ENCODE results near the gene DNAJC21.
A peak's percentile ranks its signal among the peaks of the same experiment; 100 is the strongest.
"Not testable (repeated sequence)": the region's sequence is repeated elsewhere in the genome, so short reads cannot be mapped to it uniquely, and the experiment has no call there.

Gene DNAJC21

DNA sequence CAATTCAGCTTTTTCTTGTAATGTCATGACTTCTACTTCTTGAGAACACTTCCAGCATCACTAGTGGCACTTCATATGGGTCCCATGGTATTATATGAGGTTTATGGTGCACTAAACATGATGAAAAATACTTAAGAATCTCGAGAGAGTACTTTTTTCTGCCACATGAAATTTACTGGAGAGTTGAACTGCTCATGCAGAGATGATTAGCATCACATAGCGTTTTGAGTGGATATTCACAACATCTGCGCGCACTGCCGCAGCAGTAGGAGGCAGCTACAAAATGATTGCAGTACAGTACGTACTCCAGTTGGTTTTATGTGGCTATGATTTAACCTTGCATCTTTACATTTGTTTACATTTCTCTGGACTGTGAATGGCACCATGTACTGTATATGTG is 28.7 kb upstream of the DNAJC21 start:
- no peaks in the 10 kb centered on the region for H3K9me3 ChIP-seq (ENCODE audit: control insufficient read depth, low read length)
- H3K4me3 ChIP-seq (ENCODE audit: low read length): no peak overlapping the region
- DNase-seq (ENCODE audit: low read depth): no peak
- no peak overlapping the region for H3K9ac ChIP-seq (ENCODE audit: low read length)
- no peaks in the 10 kb centered on the region for H3K27me3 ChIP-seq (replicated peaks; ENCODE audit: control insufficient read depth, insufficient read depth, low read length)
- peaks cover 12% of the 10 kb centered on the region for H3K36me3 ChIP-seq (ENCODE audit: control insufficient read depth, insufficient read depth, low read length, severe bottlenecking)
- H3K4me1 ChIP-seq (ENCODE audit: control insufficient read depth, insufficient read depth, low read length): peaks cover 11% of the 10 kb centered on the region

DNA sequence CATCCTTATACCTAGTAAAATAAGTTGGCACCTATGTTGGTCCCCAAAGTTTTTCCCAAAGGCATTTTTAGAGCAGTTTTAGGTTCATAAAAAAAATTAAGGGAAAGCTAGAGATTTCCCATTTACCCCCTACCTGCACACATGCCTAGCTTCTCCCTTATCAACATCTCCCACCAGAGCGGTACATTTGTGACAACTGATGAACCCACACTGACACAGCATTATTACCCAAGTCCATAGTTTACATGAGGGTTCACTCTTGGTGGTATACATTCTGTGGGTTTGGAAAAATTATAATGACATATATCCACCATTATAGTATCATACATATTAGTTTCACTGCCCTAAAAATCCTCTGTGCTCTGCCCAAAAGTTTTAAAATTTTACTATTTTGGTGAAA is 26.1 kb upstream of the DNAJC21 start:
- Histone ChIP-seq H3K9ac (ENCODE audit: low read length) (no peak overlapping the region), H3K4me1 (ENCODE audit: control insufficient read depth, insufficient read depth, low read length) (no peaks in the 10 kb centered on the region), H3K4me3 (ENCODE audit: low read length) (no peak overlapping the region), H3K36me3 (ENCODE audit: control insufficient read depth, insufficient read depth, low read length, severe bottlenecking) (peaks cover 25% of the 10 kb centered on the region), H3K9me3 (ENCODE audit: control insufficient read depth, low read length) (no peaks in the 10 kb centered on the region), H3K27me3 (replicated peaks; ENCODE audit: control insufficient read depth, insufficient read depth, low read length) (no peaks in the 10 kb centered on the region)
- DNase-seq (ENCODE audit: low read depth): no peak

DNA sequence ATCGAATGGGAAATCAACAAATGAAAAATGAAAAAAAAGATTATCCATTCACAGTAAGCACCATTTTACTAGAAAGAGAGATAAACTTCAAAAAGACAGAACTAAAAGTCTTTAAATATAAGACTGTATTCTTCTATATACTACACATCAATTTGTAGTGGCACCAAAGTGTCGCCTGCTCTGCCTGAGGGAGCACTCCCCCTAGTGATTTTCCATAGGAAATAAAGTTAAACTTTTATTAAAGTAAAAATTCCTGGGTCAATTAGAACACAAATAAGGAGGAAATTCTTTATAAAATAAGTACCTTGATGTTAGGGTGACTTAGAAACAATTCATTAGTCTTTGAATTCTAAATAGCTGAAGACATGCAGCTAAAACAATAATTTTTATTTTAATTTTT is 23.8 kb upstream of the DNAJC21 start:
- H3K4me3 ChIP-seq (ENCODE audit: low read length): no peak overlapping the region
- H3K27me3 ChIP-seq (replicated peaks; ENCODE audit: control insufficient read depth, insufficient read depth, low read length): no peaks in the 10 kb centered on the region
- H3K9ac ChIP-seq (ENCODE audit: low read length): no peak overlapping the region
- H3K9me3 ChIP-seq (ENCODE audit: control insufficient read depth, low read length): no peaks in the 10 kb centered on the region
- peaks cover 40% of the 10 kb centered on the region for H3K36me3 ChIP-seq (ENCODE audit: control insufficient read depth, insufficient read depth, low read length, severe bottlenecking)
- peaks cover under 1% of the 10 kb centered on the region for H3K4me1 ChIP-seq (ENCODE audit: control insufficient read depth, insufficient read depth, low read length)
- DNase-seq (ENCODE audit: low read depth): peak; percentile 56

DNA sequence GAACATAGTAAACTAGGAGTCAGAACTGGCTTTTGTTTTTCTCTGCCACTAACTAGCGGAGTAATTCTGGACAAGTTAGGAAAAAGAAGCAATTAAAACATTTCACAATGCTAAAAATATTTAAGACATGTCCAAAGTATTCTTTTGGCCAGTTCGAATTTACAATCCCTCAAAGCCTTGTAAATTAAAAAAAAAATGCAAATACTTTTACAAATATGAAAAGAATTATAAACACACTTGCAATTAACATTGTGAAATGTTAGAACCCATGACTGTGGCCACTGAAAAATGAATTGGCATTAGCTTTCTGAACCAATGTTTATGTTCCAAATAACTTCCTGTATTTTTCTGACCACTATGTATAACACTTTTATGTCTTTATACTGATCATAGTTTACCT is 16.3 kb upstream of the DNAJC21 start:
- Histone ChIP-seq H3K9me3 (ENCODE audit: control insufficient read depth, low read length) (no peaks in the 10 kb centered on the region), H3K27me3 (replicated peaks; ENCODE audit: control insufficient read depth, insufficient read depth, low read length) (no peaks in the 10 kb centered on the region), H3K9ac (ENCODE audit: low read length) (peak overlapping the region; percentile 95), H3K36me3 (ENCODE audit: control insufficient read depth, insufficient read depth, low read length, severe bottlenecking) (peaks cover 37% of the 10 kb centered on the region), H3K4me3 (ENCODE audit: low read length) (peak overlapping the region; percentile 94), H3K4me1 (ENCODE audit: control insufficient read depth, insufficient read depth, low read length) (peaks cover 47% of the 10 kb centered on the region)
- peak; percentile 84 for DNase-seq (ENCODE audit: low read depth)

DNA sequence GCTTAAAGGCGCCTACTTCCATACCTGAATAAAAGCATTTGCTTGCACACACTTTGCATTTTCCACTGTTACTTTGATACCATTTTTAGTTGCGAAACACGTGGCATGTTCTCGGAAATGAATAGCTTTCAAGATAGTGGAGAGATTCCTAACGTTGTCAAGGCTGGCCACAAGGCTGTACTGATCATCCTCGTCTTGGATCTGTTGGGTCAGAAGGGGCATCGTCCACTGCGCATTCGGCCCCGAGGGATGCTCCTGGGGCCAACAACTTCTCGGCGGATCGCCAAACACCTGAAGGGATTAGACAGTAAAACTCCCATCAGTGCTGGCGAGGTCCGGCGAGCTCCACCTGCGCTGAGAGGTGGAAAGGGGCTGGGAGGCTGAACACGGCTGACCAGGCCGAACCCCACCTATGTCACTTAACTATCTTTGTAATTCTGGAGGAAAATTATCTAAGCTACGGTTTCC is 14.7 kb upstream of the DNAJC21 start:
- H3K36me3 ChIP-seq (ENCODE audit: control insufficient read depth, insufficient read depth, low read length, severe bottlenecking): peaks cover 27% of the 10 kb centered on the region

DNA sequence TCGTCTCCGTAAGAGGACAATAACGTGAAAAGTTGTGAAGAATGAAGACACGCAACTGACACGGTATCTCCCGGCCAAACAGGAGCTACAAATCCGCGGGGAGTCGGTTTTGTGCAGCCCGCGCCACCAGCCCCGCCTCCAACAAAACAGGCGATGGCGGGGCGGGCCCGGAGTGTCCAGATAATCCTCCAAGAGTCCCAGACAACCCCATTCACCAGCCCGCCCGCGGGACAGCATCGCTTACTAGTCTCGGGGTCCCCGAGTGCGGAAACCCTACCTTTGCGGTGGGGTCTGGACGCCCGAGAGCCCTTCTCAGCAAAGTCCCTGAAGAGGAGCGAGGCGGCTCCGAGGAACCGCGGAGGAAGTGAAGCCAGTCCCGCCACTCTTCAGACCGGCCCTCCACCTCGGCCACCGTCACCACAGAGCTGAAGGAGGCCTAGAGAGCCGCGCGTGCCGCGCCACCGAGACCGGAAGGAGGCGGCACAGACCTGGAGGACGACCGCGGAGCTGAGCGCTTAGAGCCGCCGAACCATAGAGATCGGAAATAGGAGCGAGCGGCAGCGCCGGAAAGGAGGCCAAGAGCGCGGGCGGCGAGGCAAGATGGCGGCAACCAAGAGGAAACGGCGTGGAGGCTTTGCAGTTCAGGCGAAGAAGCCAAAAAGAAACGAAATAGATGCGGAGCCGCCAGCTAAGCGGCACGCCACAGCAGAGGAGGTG is 14.1 kb upstream of the DNAJC21 start, which contains the start of the genes BRIX1 and RAD1:
BRIX1 (plus strand) TSS at position 573 of the 717 bp plus-strand sequence; CDS start at position 601, 28 bp downstream.
RAD1 (minus strand) TSS at position 366 of the 717 bp plus-strand sequence. CDS start 612 bp downstream, outside the sequence.
- H3K4me1 ChIP-seq (ENCODE audit: control insufficient read depth, insufficient read depth, low read length): peaks cover 47% of the 10 kb centered on the region
- no peaks in the 10 kb centered on the region for H3K9me3 ChIP-seq (ENCODE audit: control insufficient read depth, low read length)
- peaks cover 28% of the 10 kb centered on the region for H3K36me3 ChIP-seq (ENCODE audit: control insufficient read depth, insufficient read depth, low read length, severe bottlenecking)
- no peaks in the 10 kb centered on the region for H3K27me3 ChIP-seq (replicated peaks; ENCODE audit: control insufficient read depth, insufficient read depth, low read length)
- H3K4me3 ChIP-seq (ENCODE audit: low read length): peak within 1 kb of the TSS; percentile 94
- DNase-seq (ENCODE audit: low read depth): peak; percentile 99
- H3K9ac ChIP-seq (ENCODE audit: low read length): peak within 1 kb of the TSS; percentile 95

More for the DNA sequence above, 14.7 kb upstream of the DNAJC21 start:
- H3K9ac ChIP-seq (ENCODE audit: low read length): peak overlapping the region; percentile 95
- H3K27me3 ChIP-seq (replicated peaks; ENCODE audit: control insufficient read depth, insufficient read depth, low read length): no peaks in the 10 kb centered on the region
- peak overlapping the region; percentile 94 for H3K4me3 ChIP-seq (ENCODE audit: low read length)
- peak; percentile 56 for DNase-seq (ENCODE audit: low read depth)
- H3K4me1 ChIP-seq (ENCODE audit: control insufficient read depth, insufficient read depth, low read length): peaks cover 47% of the 10 kb centered on the region
- H3K9me3 ChIP-seq (ENCODE audit: control insufficient read depth, low read length): no peaks in the 10 kb centered on the region

DNA sequence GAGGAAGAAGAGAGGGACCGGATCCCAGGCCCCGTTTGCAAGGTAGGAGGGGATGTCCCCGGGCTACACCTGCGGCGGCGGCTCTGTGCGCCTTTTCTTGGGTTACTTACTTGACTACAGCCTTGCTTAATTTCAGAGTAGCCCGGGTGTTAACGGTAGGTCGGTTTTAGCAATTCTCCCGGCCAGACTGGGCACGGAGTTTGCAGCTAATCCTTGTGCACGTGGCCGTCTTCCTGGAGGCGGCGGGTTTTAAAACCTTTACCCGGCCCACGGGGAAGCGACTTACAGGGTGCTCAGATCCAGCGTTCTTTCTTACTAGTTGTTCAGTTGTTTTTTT is 13.5 kb upstream of the DNAJC21 start:
- Histone ChIP-seq H3K36me3 (ENCODE audit: control insufficient read depth, insufficient read depth, low read length, severe bottlenecking) (peaks cover 32% of the 10 kb centered on the region), H3K4me1 (ENCODE audit: control insufficient read depth, insufficient read depth, low read length) (peaks cover 44% of the 10 kb centered on the region), H3K9me3 (ENCODE audit: control insufficient read depth, low read length) (no peaks in the 10 kb centered on the region), H3K27me3 (replicated peaks; ENCODE audit: control insufficient read depth, insufficient read depth, low read length) (no peaks in the 10 kb centered on the region), H3K9ac (ENCODE audit: low read length) (peak overlapping the region; percentile 95), H3K4me3 (ENCODE audit: low read length) (peak overlapping the region; percentile 94)
- peak; percentile 47 for DNase-seq (ENCODE audit: low read depth)

DNA sequence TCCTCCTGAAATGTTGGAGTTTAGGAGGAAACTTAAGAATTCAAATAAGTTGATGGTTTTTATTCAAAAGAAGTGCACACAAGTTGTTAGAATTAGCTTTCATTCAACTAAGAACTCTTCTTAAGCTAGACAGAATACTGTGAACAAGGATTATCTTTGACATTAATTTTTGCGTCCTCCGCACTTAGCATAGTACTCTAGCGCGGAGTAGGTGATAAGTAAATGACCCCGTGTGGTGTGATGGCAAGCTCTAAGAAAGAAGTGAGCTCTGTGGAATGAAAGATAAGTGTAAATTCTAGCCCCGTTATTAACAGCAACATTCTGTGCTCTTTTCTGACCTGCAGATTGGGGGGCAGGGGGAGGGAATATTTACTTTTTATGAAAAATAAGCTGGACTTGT is 12.8 kb upstream of the DNAJC21 start:
- Histone ChIP-seq H3K27me3 (replicated peaks; ENCODE audit: control insufficient read depth, insufficient read depth, low read length) (no peaks in the 10 kb centered on the region), H3K36me3 (ENCODE audit: control insufficient read depth, insufficient read depth, low read length, severe bottlenecking) (peaks cover 32% of the 10 kb centered on the region), H3K4me1 (ENCODE audit: control insufficient read depth, insufficient read depth, low read length) (peaks cover 39% of the 10 kb centered on the region), H3K4me3 (ENCODE audit: low read length) (peak overlapping the region; percentile 94), H3K9me3 (ENCODE audit: control insufficient read depth, low read length) (no peaks in the 10 kb centered on the region), H3K9ac (ENCODE audit: low read length) (peak overlapping the region; percentile 95)
- DNase-seq (ENCODE audit: low read depth): no peak

DNA sequence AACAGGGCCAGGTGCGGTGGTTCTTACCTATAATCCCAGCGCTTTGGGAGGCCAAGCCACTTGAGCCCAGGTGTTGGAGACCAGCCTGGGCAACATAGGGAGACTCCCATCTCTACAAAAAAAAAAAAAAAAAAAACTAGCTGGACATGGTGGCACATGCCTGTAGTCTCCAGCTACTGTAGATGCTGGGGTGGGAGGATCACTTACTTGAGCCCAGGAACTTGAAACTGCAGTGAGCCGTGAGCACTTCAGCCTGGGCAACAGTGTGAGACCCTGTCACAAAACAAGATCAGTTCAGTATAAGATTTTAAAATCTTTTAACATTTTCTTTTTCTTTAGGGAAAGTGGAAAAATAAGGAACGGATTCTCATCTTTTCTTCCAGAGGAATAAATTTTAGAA is 11.3 kb upstream of the DNAJC21 start:
- H3K9me3 ChIP-seq (ENCODE audit: control insufficient read depth, low read length): no peaks in the 10 kb centered on the region
- no peak overlapping the region for H3K9ac ChIP-seq (ENCODE audit: low read length)
- peaks cover 38% of the 10 kb centered on the region for H3K36me3 ChIP-seq (ENCODE audit: control insufficient read depth, insufficient read depth, low read length, severe bottlenecking)
- no peak for DNase-seq (ENCODE audit: low read depth)
- H3K27me3 ChIP-seq (replicated peaks; ENCODE audit: control insufficient read depth, insufficient read depth, low read length): no peaks in the 10 kb centered on the region
- H3K4me3 ChIP-seq (ENCODE audit: low read length): peak overlapping the region; percentile 94
- peaks cover 25% of the 10 kb centered on the region for H3K4me1 ChIP-seq (ENCODE audit: control insufficient read depth, insufficient read depth, low read length)

DNA sequence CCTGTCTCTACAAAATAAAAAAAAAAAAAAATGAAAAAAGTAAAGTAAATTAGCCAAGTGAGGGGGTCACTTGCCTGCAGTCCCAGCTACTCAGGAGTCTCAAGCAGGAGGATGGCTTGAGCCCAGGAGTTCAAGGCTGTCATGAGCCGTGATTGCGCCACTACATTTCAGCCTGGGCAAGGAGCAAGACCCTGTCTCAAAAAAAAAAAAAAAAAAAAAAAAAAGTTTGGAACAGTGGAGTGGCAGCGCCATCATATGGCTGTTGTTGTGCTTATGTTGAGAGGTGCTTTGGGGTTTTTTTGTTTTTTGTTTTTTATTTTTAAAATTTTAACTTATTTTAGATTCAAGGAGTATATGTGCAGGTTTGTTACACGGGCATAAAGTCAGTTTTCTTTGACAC is 10.3 kb upstream of the DNAJC21 start:
- H3K27me3 ChIP-seq (replicated peaks; ENCODE audit: control insufficient read depth, insufficient read depth, low read length): no peaks in the 10 kb centered on the region
- no peak overlapping the region for H3K4me3 ChIP-seq (ENCODE audit: low read length)
- H3K4me1 ChIP-seq (ENCODE audit: control insufficient read depth, insufficient read depth, low read length): peaks cover 23% of the 10 kb centered on the region
- peaks cover 48% of the 10 kb centered on the region for H3K36me3 ChIP-seq (ENCODE audit: control insufficient read depth, insufficient read depth, low read length, severe bottlenecking)
- no peaks in the 10 kb centered on the region for H3K9me3 ChIP-seq (ENCODE audit: control insufficient read depth, low read length)
- DNase-seq (ENCODE audit: low read depth): peak; percentile 50
- no peak overlapping the region for H3K9ac ChIP-seq (ENCODE audit: low read length)

DNA sequence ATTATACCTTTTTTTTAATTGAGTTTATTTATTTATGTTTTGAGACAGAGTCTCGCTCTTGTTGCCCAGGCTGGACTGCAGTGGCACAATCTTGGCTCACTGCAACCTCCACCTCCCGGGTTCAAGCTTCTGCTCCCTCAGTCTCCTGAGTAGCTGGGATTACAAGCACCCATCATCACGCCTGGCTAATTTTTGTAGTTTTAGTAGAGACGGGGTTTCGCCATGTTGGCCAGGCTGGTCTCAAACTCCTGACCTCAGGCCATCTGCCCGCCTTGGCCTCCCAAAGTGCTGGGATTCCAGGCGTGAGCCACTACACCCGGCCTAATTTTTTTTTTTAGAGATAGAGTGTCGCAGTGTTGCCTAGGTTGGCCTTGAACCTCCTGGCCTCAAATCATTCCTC is 6.1 kb upstream of the DNAJC21 start:
- not testable (repeated sequence) for H3K9ac ChIP-seq (ENCODE audit: low read length); H3K27me3 ChIP-seq (replicated peaks; ENCODE audit: control insufficient read depth, insufficient read depth, low read length); H3K9me3 ChIP-seq (ENCODE audit: control insufficient read depth, low read length); H3K4me3 ChIP-seq (ENCODE audit: low read length); DNase-seq (ENCODE audit: low read depth)
- peaks cover 11% of the 10 kb centered on the region for H3K4me1 ChIP-seq (ENCODE audit: control insufficient read depth, insufficient read depth, low read length)
- peaks cover 78% of the 10 kb centered on the region for H3K36me3 ChIP-seq (ENCODE audit: control insufficient read depth, insufficient read depth, low read length, severe bottlenecking)
